Ishikawa (cell line): ENCODE measurements around the gene HERC2.

ENCODE experiments used
- CEBPB ChIP-seq: IDR thresholded peaks from 2 replicates; pipeline ENCODE4 v1.6.1; 2012
- CREB1 ChIP-seq: IDR thresholded peaks from 2 replicates; pipeline ENCODE4 v1.6.1; 2012; ENCODE audit warnings: low read depth
- EGR1 ChIP-seq: IDR thresholded peaks from 2 replicates; pipeline ENCODE4 v1.6.1; 2012
- EP300 ChIP-seq: IDR thresholded peaks from 2 replicates; pipeline ENCODE4 v1.6.1; 2012; ENCODE audit warnings: borderline replicate concordance
- FOXM1 ChIP-seq: IDR thresholded peaks from 2 replicates; pipeline ENCODE4 v1.6.1; 2012; ENCODE audit warnings: low read depth, borderline replicate concordance
- NFIC ChIP-seq: IDR thresholded peaks from 2 replicates; pipeline ENCODE4 v1.6.1; 2012
- RAD21 ChIP-seq: IDR thresholded peaks from 2 replicates; pipeline ENCODE4 v1.6.1; 2012; ENCODE audit warnings: low read depth
- TAF1 ChIP-seq: IDR thresholded peaks from 2 replicates; pipeline ENCODE4 v1.6.1; 2012; ENCODE audit warnings: low read depth, mild to moderate bottlenecking
- TCF12 ChIP-seq: IDR thresholded peaks from 2 replicates; pipeline ENCODE4 v1.6.1; 2012; ENCODE audit warnings: low read depth
- TEAD4 ChIP-seq: IDR thresholded peaks from 2 replicates; pipeline ENCODE4 v1.6.1; 2012
- YY1 ChIP-seq: IDR thresholded peaks from 2 replicates; pipeline ENCODE4 v1.6.1; 2012; ENCODE audit warnings: low read depth
- ZBTB7A ChIP-seq: IDR thresholded peaks from 2 replicates; pipeline ENCODE4 v1.6.1; 2012; ENCODE audit warnings: low read depth
- TF ChIP-seq, protein P1 (sequence below): IDR thresholded peaks from 2 replicates; pipeline ENCODE4 v1.6.1; 2012; ENCODE audit warnings: low read depth, mild to moderate bottlenecking
- TF ChIP-seq, protein P2 (sequence below): IDR thresholded peaks from 2 replicates; pipeline ENCODE4 v1.6.1; 2012
- TF ChIP-seq, protein P3 (sequence below): IDR thresholded peaks from 2 replicates; pipeline ENCODE4 v1.6.1; 2012

The HERC2 gene

DNA sequence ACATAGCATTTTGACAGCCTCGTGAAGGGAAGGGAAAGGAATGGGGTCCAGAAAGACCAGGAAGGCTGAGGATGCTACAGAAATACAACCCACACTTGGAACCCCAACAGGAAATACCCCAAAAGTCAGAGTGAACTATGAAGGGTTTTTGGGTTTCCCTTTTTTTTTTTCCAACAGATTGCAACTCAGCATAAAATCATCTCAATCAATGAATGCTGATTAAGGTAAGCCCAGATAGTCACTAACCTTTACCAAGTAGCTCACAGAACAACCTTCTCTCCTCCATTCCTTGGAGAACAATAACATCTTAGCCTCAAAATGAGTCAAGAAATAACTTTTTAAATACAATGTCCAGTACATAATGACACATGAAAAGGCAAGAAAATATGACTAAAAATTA lies 129.2 kb downstream of the HERC2 start:
- TF ChIP-seq FOXM1 (no peak), ZBTB7A (no peak), TCF12 (no peak), YY1 (no peak), TAF1 (no peak), EP300 (no peak), TEAD4 (no peak), NFIC (no peak), CEBPB (no peak), CREB1 (no peak)
- TF ChIP-seq, protein P1, sequence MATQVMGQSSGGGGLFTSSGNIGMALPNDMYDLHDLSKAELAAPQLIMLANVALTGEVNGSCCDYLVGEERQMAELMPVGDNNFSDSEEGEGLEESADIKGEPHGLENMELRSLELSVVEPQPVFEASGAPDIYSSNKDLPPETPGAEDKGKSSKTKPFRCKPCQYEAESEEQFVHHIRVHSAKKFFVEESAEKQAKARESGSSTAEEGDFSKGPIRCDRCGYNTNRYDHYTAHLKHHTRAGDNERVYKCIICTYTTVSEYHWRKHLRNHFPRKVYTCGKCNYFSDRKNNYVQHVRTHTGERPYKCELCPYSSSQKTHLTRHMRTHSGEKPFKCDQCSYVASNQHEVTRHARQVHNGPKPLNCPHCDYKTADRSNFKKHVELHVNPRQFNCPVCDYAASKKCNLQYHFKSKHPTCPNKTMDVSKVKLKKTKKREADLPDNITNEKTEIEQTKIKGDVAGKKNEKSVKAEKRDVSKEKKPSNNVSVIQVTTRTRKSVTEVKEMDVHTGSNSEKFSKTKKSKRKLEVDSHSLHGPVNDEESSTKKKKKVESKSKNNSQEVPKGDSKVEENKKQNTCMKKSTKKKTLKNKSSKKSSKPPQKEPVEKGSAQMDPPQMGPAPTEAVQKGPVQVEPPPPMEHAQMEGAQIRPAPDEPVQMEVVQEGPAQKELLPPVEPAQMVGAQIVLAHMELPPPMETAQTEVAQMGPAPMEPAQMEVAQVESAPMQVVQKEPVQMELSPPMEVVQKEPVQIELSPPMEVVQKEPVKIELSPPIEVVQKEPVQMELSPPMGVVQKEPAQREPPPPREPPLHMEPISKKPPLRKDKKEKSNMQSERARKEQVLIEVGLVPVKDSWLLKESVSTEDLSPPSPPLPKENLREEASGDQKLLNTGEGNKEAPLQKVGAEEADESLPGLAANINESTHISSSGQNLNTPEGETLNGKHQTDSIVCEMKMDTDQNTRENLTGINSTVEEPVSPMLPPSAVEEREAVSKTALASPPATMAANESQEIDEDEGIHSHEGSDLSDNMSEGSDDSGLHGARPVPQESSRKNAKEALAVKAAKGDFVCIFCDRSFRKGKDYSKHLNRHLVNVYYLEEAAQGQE: no peak

DNA sequence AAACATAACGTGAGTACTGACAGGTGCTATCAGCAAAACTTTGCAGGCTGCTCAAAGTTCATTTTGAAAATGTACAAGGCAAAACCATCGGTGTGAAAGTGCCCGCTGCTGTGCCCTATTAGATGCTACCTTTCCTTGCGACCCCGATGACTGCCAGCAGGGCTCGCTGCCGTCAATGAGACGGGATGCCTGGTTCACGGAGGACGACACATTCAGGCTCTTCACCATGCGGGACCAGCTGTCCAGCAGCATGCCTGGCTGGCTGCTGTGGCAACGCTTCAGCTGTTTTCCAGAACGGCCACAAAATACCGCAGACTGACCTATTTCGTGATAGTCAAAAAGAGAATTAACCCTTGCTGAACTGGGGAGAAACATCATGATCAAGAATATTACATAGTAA lies 130.1 kb downstream of the HERC2 start:
- TF ChIP-seq FOXM1: no peak
- TF ChIP-seq, protein P2, sequence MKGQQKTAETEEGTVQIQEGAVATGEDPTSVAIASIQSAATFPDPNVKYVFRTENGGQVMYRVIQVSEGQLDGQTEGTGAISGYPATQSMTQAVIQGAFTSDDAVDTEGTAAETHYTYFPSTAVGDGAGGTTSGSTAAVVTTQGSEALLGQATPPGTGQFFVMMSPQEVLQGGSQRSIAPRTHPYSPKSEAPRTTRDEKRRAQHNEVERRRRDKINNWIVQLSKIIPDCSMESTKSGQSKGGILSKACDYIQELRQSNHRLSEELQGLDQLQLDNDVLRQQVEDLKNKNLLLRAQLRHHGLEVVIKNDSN: no peak
- TF ChIP-seq NFIC: no peak
- TF ChIP-seq YY1: no peak

DNA sequence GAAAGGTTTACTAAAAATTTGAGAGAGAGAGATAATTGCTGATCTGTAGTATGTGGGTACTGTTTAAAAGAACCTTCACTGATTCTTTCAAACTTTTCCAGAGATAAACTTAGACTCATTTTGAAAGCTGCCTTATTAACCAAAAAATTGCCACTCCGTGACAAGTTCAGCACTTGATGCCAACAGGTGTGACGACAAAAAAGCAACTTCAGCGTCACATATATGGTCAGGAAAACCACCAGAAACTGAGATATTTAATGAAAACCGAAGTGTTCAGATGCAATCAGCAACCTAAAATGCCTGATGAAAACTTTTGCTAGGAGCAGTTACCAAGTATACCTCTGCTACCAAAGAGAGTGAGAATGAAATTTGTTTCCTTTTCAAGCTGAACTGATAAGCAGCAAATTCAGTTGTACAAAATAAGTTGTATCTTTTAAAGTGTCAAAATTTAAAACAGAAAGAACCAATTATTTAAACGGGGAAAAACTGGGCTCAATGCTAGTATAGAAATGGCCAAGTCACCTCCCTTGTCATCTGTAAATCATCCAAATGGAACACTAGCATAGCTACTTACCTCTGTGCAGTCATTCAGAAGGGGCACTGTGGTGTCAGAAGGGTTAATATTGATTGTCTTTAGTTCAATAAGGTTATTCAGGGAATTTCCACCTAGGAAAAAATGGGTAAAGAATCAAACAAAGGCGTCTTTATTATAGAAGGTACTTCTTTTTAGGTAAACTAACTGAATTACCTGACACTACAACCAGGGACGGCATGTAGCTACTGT lies 131.4 kb downstream of the HERC2 start:
- TF ChIP-seq TCF12: no peak
- TF ChIP-seq NFIC: no peak
- no peak for TF ChIP-seq EGR1
- TF ChIP-seq, protein P3, sequence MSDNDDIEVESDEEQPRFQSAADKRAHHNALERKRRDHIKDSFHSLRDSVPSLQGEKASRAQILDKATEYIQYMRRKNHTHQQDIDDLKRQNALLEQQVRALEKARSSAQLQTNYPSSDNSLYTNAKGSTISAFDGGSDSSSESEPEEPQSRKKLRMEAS: no peak
- TF ChIP-seq TEAD4: no peak
- no peak for TF ChIP-seq CREB1
- no peak for TF ChIP-seq ZBTB7A
- TF ChIP-seq TAF1: no peak
- TF ChIP-seq, protein P1: no peak
- TF ChIP-seq FOXM1: no peak
- no peak for TF ChIP-seq CEBPB
- no peak for TF ChIP-seq EP300
- TF ChIP-seq, protein P2: no peak
- TF ChIP-seq YY1: no peak
- TF ChIP-seq RAD21: no peak

DNA sequence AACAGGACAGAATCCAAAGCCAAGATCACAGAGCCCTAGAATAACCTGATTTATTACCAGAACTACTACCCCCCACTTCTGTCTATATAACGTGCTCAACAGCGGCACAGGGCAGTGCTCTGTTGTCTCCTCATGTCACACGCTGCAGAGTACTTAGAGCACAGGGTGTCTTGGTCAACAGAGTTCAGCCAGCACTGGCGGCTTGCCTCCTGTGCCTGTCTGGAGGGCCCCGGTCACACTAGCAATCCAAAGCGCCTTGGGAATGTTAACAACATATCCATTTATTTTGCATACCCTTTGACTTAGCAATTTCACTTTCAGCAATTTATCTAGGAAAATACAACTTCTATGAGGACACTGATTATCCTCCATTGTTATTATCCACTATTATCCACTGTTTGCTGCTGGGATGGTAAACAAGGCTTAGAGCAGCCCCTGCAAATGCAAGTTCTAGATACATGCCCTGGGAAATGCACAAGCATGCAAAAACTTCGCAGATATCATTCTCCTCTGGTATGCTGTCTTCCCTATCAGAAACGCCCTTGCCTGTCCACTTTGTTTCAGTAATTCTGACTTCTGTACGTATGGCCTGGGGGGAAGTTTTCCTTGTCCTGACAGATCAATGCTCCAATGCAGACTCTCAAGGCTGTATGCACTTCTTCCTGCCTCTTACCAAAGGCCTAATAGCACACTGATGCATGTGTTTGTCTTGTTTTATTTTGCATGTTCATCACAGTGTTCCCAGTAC lies 136.7 kb downstream of the HERC2 start:
- TF ChIP-seq, protein P1: no peak
- TF ChIP-seq NFIC (no peak), EGR1 (no peak), TAF1 (no peak), CREB1 (no peak), EP300 (no peak), CEBPB (no peak), YY1 (no peak)
- TF ChIP-seq, protein P3: no peak
